Left hindlimb (tissue), 1 donor: ENCODE data around the gene ANKRD33B.
"Not testable (repeated sequence)": the region's sequence is repeated elsewhere in the genome, so short reads cannot be mapped to it uniquely, and the experiment has no call there.

Experiments used
- DNase-seq: peaks from one replicate; pipeline ENCODE4 v3.0.0-alpha.2; 2018

The ANKRD33B gene

DNA sequence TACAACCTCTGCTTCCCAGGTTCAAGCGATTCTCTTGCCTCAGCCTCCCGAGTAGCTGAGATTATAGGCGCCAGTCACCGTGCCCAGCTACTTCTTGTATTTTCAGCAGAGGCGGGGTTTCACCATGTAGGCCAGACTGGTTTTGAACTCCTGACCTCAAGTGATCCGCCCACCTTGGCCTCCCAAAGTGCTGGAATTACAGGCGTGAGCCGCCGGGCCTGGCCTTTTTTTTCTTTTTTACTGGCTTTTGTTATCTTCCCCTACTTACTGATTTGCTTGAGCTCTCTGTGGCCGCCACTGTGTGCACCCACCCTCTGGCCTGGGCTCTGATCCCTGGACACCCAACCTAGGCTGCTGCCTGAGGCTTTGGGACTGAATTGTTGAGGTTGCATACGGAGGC, 60.3 kb downstream of the ANKRD33B start:
- no peak for DNase-seq

DNA sequence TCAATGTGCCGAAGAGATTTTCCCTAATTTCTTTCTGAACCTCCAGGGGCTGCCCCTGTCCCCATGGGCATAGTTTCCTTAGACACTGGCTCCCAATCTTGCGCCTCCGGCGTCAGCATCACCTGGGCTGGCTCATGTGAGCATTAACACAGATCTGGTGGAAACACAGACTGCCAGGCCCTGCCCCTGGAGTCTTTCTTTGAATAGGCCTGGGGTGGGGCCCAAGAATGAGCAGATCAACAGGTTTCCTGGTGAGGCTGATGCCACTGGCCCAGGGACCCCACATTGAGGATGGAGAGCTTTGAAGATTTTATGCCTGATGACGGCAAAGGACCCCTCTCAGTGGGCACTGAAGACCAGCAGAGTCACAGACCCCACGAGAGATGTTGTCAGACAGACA, 60.8 kb downstream of the ANKRD33B start:
- DNase-seq = no peak

- DNase-seq = no peak
Measured at GRCh38 chr5:10625700-10626472, 62.0 kb downstream of the ANKRD33B start.

DNA sequence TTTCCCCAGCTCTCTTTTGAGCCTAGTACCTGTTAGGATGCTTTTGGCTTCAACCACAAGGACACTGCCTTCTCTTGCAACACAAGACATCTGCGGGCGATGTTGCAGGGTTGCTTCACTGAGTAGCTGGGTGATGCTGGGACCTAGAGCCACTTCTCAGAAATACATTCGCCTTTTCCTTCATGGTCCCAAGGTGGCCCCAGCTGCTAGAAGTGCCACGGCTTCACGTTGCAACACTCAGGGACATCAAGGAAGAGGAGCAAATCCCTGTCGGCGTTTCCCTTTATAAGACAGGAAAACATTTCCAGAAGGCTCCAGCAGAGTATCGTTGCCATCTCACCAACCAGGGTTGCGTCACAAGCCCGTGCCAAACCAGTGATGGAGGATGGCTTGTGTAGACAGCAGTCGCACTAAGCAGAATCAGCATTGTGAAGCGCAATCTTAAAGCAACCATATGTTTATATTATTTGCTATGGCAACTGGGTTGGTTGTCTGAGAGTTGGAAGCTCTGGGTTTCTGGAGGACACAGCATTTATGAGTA, 62.7 kb downstream of the ANKRD33B start:
- DNase-seq = no peak

DNA sequence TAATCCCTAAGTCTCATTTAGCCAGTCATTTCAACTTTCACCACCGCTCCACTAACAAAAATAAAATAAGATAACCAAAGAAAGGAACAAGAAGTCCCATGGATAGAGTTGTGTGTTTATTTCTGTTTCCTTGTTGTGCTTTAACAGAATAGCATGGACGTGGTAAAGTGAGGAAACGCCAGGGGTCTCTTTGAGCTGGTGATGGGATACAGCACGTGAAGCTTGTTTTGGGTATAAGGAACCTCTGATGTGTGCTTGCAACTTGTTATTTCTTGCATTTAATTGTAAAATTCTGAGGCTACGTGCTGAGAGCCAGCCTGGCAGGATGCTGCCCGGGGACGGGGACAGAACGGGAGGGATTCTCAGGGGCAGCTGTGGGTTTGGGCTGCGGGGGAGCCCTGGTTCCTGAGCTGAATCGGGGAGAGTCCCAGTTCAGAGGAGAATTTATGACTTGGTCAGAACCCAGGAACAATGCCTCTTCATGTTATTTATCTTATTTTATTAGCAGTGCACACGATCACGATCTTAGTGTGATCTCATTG, 63.4 kb downstream of the ANKRD33B start:
- no peak for DNase-seq

GRCh38 chr5:10628601-10629000, 64.7 kb downstream of the ANKRD33B start:
- DNase-seq = no peak

GRCh38 chr5:10629682-10630081, 65.8 kb downstream of the ANKRD33B start:
- no peak for DNase-seq

DNA sequence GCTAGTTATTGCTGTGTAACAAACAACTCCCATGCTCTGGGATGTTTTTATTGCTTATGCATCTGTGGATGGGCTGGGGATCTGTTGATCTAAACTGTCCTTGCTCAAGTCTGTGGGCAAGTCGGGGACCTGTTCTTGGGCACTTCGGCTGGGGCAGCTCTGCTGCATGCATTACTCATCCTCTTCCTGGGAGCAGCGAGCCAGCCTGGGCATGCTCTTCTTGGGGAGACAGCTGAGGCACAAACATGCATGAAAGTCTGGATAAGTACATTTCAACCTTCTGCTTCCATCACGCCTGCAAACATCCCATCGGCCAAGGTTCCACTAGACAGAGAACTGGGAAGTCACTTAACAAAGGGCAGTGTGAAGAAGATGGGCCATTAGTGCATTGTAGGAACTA, 66.3 kb downstream of the ANKRD33B start:
- no peak for DNase-seq

DNA sequence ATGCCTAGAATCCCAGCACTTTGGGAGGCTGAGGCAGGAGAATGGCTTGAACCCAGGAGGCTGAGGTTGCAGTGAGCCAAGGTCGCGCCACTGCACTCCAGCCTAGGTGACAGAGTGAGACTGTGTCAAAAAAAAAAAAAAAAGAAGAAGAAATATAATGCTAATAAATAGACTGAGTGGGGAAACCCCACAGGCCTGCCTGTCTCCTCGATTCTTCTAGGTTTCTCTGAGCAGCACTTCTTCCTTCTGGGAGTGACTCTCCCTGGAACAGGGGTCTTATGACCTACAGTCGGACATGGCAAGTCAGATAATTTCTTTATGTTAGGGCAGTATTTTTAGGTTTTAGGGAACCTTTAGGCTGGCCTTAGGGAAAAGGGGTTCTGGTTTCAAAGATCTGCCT, 66.9 kb downstream of the ANKRD33B start:
- DNase-seq = not testable (repeated sequence)

- DNase-seq = no peak
Measured at GRCh38 chr5:10631316-10631996, 67.6 kb downstream of the ANKRD33B start.

DNA sequence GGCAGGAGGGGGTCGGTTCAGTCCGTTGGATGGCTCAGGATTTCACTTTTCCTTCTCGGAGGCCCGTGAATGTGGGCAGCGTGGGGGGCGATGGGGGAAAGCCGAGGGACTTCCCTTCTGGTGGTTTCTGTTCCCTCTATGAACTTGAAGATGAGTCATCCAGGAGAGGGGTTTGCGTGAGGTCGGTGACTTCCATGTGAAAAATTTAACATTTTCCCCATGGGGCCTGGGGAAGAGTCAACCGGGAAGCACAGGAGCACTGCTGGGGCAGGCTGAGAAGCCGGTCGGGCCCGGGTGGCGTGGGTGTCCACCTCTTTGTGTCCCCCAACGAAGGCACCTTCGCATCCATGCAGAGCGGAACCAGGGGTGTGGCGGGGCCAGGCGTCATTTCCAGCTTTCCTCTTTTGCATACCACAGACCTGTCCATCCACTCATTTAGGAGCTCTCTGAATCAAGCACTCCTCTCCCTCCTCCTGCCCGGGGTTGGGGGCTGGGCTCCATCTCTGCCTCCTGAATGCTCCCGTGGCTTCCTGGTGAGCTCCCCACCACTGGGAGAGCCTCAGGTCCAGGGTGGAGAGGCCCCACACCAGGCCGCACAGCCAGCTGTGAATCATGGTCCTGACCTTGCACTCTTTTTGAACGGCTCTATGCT, 68.4 kb downstream of the ANKRD33B start:
- DNase-seq = no peak

GRCh38 chr5:10633271-10634049, 69.6 kb downstream of the ANKRD33B start:
- no peak for DNase-seq

GRCh38 chr5:10634050-10634449, 70.2 kb downstream of the ANKRD33B start:
- DNase-seq = no peak

GRCh38 chr5:10634562-10634961, 70.7 kb downstream of the ANKRD33B start:
- no peak for DNase-seq

DNA sequence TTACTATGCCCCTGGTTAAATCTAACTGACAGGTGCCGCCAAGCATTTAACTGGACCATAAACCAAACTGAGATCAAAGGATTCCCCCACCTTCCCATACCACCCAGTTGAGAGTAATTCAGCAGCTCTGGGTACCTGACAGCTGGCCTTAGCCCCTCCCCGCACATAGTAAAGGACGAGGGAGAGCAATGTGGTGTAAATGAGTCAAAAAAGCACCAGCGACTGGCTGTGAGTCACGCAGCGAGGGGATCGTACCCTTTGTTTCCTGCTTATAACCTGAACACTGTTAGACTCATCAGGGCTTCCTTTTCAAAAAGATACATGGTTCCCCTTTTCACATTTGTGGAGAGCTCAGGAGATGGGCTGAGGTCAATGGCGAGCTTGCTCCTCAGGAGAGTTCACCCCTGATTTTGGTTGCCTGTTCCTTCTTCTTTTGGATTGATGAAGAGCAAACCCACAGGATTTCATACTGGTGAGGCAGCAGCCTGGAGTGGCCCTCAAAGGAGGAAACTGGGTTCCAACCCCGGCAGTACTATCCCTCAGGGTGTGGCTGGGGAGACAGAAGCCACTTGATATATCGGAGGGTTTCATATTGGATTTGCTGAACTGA, 71.5 kb downstream of the ANKRD33B start:
- DNase-seq = no peak

GRCh38 chr5:10635867-10636350, 72.0 kb downstream of the ANKRD33B start:
- DNase-seq = no peak

- DNase-seq = no peak
Measured at GRCh38 chr5:10636363-10637142, 72.7 kb downstream of the ANKRD33B start.

DNA sequence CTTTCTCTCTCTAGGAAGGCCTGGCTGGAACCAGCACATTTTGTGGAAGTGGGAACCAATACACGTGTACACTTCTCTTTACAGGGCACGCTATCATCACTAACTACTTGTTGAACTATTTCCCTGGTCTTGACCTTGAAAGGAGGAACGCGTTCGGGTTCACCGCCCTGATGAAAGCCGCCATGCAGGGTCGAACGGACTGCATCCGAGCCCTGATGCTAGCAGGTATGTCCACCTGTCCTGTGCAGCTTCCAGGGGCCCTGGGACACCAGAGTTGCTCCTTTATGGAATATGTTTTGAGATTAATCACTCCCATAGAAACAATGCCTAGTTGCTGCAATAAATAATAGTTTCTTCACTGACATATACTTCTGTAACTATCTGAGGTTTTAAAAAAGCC, 74.1 kb downstream of the ANKRD33B start:
- DNase-seq = no peak

GRCh38 chr5:10638723-10639122, 74.9 kb downstream of the ANKRD33B start:
- DNase-seq = not testable (repeated sequence)

DNA sequence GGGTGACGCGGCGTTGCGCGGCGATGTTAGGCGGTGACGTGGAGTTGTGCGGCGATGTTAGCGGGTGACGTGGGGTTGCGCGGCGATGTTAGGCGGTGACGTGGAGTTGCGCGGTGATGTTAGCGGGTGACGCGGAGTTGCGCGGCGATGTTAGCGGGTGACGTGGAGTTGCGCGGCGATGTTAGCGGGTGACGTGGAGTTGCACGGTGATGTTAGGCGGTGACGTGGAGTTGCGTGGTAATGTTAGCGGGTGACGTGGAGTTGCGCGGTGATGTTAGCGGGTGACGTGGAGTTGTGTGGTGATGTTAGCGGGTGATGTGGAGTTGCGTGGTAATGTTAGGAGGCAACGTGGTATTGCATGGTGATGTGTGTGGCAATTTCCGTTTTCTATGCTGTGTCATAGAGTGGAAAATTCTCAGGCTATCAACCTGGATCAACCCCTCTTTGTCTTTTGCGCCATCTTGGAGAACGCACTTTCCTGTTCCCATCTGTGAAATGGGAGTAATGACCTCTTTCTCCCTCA, 76.0 kb downstream of the ANKRD33B start:
- no peak for DNase-seq

- no peak for DNase-seq
Measured at GRCh38 chr5:10642367-10642766, 78.5 kb downstream of the ANKRD33B start.
